Measurements from ENCODE around the gene IFI27L1. TPM values are rescaled to one million over a fixed set of nuclear protein-coding genes. Genes with fewer than 3 reads are reported as not detected.

The IFI27L1 gene
- total and polyA plus RNA-seq, 2 of the 13 experiments (the other 11 are each of a cell fraction or from before 2014, with no cell fraction given): 11.9 to 19.0 TPM

DNA sequence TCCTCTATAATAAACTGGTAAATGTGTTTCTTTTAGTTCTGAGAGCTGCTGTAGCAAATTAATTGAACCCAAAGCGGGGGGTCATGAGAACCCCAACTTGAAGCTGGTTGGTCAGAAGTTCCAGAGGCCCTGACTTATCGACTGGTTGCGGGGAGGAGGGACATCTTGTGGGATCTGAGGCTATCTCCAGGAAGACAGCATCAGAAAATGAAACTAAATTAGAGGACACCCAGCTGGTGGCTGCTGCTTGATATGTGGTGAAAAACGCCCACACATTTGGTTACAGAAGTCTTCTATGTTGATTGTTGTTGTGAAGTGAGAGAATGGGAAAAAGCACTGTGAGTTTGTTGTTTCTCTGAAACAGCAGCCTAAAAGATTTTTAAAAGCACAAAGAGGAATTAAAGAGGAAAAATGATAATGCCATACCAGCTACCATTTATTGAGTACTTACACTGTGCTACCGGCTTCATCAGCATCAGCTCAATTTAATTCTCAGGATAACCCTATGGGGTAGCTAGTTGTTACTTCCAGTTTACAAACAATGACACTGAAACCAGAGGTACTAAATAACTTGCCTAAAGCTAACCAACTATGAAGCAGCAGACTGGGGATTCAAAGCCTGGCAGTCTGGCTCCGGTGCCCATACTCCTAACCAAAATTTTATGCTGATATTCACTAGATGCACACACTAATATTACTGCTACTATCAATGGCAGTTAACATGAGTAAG is 24.4 kb upstream of the IFI27L1 start (continued):
- TF ChIP-seq, protein P1, sequence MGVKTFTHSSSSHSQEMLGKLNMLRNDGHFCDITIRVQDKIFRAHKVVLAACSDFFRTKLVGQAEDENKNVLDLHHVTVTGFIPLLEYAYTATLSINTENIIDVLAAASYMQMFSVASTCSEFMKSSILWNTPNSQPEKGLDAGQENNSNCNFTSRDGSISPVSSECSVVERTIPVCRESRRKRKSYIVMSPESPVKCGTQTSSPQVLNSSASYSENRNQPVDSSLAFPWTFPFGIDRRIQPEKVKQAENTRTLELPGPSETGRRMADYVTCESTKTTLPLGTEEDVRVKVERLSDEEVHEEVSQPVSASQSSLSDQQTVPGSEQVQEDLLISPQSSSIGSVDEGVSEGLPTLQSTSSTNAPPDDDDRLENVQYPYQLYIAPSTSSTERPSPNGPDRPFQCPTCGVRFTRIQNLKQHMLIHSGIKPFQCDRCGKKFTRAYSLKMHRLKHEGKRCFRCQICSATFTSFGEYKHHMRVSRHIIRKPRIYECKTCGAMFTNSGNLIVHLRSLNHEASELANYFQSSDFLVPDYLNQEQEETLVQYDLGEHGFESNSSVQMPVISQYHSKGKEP (CRISPR knock-in tag; IDR thresholded peaks at IDR 0.05): no peak
- no peak for TF ChIP-seq ZSCAN20 (CRISPR knock-in tag; IDR thresholded peaks at IDR 0.05; ENCODE audit: borderline replicate concordance)
- TF ChIP-seq MTF1 (CRISPR knock-in tag; IDR thresholded peaks at IDR 0.05): no peak
- TF ChIP-seq, protein P2, sequence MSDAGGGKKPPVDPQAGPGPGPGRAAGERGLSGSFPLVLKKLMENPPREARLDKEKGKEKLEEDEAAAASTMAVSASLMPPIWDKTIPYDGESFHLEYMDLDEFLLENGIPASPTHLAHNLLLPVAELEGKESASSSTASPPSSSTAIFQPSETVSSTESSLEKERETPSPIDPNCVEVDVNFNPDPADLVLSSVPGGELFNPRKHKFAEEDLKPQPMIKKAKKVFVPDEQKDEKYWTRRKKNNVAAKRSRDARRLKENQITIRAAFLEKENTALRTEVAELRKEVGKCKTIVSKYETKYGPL (CRISPR knock-in tag; IDR thresholded peaks at IDR 0.05): no peak
- TF ChIP-seq ZNF713 (CRISPR knock-in tag; IDR thresholded peaks at IDR 0.05): no peak
- TF ChIP-seq, protein P3, sequence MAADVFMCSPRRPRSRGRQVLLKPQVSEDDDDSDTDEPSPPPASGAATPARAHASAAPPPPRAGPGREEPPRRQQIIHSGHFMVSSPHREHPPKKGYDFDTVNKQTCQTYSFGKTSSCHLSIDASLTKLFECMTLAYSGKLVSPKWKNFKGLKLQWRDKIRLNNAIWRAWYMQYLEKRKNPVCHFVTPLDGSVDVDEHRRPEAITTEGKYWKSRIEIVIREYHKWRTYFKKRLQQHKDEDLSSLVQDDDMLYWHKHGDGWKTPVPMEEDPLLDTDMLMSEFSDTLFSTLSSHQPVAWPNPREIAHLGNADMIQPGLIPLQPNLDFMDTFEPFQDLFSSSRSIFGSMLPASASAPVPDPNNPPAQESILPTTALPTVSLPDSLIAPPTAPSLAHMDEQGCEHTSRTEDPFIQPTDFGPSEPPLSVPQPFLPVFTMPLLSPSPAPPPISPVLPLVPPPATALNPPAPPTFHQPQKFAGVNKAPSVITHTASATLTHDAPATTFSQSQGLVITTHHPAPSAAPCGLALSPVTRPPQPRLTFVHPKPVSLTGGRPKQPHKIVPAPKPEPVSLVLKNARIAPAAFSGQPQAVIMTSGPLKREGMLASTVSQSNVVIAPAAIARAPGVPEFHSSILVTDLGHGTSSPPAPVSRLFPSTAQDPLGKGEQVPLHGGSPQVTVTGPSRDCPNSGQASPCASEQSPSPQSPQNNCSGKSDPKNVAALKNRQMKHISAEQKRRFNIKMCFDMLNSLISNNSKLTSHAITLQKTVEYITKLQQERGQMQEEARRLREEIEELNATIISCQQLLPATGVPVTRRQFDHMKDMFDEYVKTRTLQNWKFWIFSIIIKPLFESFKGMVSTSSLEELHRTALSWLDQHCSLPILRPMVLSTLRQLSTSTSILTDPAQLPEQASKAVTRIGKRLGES (CRISPR knock-in tag; IDR thresholded peaks at IDR 0.05; ENCODE audit: borderline replicate concordance): no peak
- no peak for TF ChIP-seq NPAS2 (CRISPR knock-in tag; IDR thresholded peaks at IDR 0.05; ENCODE audit: borderline replicate concordance)
- TF ChIP-seq ZNF768 (CRISPR knock-in tag; IDR thresholded peaks at IDR 0.05): no peak
- TF ChIP-seq FOXK1 (CRISPR knock-in tag; IDR thresholded peaks at IDR 0.05; ENCODE audit: borderline replicate concordance, low read depth): no peak
- TF ChIP-seq ARNT (IDR thresholded peaks at IDR 0.05): no peak
